C4-2B (cell line): ENCODE data around the gene BTLA.
"Not testable (repeated sequence)": the region's sequence is repeated elsewhere in the genome, so short reads cannot be mapped to it uniquely, and the experiment has no call there.

Source experiments
- H3K27ac ChIP-seq: fragments of 450-650 bp; 2 replicates; pipeline ENCODE4 v1.5.1; 2017
- ZFX ChIP-seq: fragments of 450-650 bp; IDR thresholded peaks from 2 replicates; pipeline ENCODE4 v1.6.1; 2017
- TF ChIP-seq, protein P1 (sequence below): fragments of 450-650 bp; conservative IDR thresholded peaks from 2 replicates; pipeline ENCODE4 v1.5.1; 2017; ENCODE audit warnings: mild to moderate bottlenecking

BTLA gene

DNA sequence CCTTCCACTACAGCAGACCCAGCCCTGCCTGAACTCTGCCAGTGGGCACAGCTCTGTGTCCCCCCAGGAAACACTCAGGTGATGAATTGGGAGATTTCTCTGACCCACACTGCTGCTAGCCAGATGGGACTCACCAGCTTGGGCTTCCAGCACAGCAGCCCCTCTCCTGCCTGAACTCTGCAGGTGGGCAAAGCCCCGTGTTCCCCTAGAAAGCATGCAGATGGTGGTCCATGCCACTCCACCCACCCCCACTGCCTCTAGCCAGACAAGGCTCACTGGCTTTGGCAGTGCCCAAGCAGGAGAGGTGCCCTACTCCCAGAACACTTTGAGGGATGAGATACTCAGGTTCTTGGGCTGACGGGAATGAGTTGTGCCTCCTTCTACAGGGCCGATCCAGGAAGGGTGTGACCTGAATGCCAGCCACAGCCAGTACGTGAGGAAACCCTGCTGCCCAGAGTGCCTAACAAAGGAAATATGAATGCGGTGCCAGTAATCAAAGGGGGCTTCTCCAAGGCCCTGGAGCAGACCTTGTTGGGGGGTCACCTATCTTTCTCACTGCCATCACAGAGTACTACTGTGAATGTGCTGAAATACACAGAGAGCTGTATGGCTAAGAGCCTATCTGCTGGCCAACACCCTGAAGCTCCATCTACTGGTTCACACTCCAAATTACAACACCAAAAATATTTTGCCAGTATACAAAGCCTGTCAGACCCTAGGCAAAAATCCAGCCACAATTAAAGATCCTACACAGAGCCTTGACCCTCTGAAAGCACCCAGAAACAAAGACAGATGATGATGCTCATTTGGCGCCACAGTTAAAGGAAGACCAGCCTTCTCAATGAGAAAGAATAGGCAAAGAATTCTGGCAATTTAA is 61.9 kb downstream of the BTLA start:
- no peak overlapping the region for H3K27ac ChIP-seq
- TF ChIP-seq ZFX = no peak
- TF ChIP-seq, protein P1, sequence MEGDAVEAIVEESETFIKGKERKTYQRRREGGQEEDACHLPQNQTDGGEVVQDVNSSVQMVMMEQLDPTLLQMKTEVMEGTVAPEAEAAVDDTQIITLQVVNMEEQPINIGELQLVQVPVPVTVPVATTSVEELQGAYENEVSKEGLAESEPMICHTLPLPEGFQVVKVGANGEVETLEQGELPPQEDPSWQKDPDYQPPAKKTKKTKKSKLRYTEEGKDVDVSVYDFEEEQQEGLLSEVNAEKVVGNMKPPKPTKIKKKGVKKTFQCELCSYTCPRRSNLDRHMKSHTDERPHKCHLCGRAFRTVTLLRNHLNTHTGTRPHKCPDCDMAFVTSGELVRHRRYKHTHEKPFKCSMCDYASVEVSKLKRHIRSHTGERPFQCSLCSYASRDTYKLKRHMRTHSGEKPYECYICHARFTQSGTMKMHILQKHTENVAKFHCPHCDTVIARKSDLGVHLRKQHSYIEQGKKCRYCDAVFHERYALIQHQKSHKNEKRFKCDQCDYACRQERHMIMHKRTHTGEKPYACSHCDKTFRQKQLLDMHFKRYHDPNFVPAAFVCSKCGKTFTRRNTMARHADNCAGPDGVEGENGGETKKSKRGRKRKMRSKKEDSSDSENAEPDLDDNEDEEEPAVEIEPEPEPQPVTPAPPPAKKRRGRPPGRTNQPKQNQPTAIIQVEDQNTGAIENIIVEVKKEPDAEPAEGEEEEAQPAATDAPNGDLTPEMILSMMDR = peak; percentile 53

DNA sequence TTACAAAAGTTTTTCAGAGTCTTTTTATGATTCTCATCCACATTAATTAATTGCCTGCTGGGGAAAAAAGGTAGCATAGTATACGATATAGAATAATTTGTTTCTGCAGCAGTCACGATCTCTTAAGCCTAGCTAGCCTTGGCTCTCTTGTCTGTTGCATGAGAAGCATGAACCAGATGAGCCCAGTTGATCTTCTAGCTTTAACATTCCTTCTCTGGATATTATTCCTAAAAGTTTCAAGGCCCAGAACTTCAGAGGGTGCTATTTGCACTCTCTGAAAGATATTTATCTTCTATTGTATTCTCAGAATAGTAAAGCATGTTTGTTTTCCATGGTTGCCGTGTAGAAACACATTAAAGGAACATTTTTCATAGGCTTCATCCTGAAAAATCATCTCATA is 69.3 kb downstream of the BTLA start:
- H3K27ac ChIP-seq = no peak overlapping the region
- TF ChIP-seq, protein P1 = no peak
- TF ChIP-seq ZFX = no peak

DNA sequence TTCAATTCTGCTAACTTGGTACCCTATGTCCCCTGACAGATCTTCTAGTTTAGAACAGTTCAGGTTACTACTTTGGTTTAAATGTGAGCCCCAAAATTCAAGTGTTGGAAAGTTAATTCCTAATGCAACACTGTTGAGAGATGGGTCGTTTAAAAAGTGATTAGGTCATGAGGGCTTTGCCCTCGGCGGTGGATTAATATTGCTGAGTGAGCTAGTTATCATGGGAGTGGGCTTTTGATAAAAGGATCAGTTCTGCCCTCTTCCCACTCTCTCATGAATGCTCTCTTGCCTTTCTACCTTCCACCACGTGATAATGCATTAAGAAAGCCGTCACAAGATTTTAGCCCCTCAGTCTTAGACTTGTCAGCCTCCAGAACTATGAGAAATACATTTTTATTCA is 72.1 kb downstream of the BTLA start:
- no peak for TF ChIP-seq ZFX
- TF ChIP-seq, protein P1 = no peak
- H3K27ac ChIP-seq = no peak overlapping the region

DNA sequence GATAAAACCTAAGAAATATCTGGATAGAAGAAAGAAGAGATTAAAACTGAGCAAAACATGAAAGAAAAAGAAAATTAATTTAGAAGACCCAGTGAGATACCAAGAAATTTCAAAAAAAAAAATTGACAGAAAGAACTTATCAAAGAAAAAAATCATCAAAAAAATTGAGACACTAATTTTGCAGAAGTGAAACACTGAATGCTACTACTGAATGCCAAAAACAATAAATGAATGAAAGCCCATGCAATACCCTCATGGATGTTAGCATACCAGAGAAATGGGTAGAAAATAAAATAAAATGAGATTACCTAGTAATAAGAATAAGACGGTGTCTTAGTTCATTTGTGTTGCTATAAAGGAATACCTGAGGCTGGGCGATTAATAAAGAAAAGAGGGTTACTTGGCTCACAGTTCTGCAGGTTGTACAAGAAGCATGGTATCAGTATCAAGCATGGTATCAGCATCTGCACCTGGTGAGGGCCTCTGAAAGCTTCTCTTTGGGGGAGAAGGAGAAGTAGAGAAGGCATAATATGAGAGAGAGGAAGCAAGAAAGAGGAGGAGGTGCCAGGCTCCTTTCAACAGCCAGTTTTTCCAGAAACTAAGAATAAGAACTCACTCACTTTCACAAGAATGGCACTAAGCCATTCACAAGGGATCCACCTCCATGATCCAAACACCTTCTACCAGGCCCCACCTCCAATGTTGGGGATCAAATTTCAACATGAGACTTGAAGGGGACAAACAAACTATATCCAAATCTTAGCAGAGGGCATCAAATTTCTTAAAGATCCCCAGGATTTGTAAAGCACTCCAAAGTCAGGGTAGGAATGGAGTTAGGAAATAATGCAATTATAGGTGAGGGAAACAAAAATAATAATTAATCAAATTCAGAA is 73.2 kb downstream of the BTLA start:
- no peak for TF ChIP-seq ZFX
- TF ChIP-seq, protein P1 = no peak
- no peak overlapping the region for H3K27ac ChIP-seq

DNA sequence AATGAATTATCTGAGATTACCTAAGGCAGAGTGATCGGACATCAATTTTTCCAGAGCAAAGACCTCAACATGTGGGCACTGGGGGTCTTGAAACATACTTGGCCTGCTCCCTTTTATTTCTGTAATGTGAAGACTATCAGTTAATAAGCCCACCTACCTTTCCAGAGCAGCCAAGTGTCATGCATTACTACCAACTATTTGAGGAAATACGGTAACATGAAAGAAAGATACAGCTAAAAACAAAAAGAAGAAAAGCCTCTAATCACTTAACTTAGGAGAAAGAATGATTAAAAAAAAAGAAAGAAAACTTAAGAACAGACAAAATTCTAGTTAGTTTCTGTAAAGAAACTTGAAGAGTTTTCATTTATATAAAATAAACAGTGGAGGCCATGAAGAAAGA is 73.9 kb downstream of the BTLA start:
- H3K27ac ChIP-seq = no peak overlapping the region
- TF ChIP-seq ZFX = no peak
- TF ChIP-seq, protein P1 = no peak

DNA sequence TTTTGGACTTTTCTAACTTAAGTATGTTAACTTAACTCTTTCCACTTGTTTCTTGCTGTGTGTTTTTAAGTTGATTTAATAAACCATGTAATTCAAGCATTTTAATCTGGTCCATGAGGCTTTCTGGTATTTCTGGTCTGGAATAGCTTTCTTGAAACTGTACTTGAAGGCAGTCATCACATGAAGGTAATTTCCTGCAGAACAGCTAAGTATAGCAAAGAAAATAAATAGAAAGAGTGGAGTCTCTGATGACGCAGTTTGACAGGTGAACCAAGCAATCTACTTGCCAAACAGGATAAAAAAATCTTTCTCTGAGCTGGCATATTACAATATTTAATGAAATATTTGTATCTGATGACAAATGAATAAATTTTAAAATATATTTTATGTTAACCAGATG is 74.9 kb downstream of the BTLA start:
- no peak for TF ChIP-seq ZFX
- TF ChIP-seq, protein P1 = no peak
- H3K27ac ChIP-seq = no peak overlapping the region

DNA sequence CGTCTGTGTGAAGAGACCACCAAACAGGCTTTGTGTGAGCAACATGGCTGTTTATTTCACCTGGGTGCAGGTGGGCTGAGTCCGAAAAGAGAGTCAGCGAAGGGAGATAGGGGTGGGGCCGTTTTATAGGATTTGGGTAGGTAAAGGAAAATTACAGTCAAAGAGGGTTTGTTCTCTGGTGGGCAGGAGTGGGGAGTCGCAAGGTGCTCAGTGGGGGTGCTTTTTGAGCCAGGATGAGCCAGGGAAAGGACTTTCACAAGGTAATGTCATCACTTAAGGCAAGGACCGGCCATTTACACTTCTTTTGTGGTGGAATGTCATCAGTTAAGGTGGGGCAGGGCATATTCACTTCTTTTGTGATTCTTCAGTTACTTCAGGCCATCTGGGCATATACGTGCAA is 76.4 kb downstream of the BTLA start:
- not testable (repeated sequence) for H3K27ac ChIP-seq

DNA sequence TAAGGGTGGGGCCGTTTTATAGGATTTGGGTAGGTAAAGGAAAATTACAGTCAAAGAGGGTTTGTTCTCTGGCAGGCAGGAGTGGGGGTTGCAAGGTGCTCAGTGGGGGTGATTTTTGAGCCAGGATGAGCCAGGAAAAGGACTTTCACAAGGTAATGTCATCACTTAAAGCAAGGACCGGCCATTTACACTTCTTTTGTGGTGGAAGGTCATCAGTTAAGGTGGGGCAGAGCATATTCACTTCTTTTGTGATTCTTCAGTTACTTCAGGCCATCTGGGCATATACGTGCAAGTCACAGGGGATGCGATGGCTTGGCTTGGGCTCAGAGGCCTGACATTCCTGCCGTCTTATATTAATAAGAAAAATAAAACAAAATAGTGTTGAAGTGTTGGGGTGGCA is 80.7 kb downstream of the BTLA start:
- H3K27ac ChIP-seq = not testable (repeated sequence)
